Measurements from ENCODE around the gene NME9.

DNA sequence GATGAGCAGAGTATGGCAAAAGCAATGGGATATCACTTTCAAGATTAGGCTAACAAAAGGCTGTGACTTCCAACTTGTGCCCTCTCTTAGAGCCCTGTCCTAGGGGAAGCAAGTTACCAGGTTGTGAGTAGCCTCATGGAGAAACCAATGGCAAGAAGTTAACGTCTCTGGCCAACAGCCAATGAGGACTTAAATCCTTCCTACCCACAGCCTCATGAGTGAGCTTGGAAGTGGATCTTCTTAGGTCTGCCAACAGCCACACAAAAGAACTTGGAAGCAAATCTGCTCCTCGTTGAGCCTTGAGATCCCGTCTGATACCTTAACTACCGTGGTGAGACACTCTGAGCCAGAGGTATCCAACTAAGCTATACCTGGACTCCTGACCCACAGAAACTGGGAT, 5.7 kb downstream of the NME9 start:
- TF ChIP-seq, protein P1, sequence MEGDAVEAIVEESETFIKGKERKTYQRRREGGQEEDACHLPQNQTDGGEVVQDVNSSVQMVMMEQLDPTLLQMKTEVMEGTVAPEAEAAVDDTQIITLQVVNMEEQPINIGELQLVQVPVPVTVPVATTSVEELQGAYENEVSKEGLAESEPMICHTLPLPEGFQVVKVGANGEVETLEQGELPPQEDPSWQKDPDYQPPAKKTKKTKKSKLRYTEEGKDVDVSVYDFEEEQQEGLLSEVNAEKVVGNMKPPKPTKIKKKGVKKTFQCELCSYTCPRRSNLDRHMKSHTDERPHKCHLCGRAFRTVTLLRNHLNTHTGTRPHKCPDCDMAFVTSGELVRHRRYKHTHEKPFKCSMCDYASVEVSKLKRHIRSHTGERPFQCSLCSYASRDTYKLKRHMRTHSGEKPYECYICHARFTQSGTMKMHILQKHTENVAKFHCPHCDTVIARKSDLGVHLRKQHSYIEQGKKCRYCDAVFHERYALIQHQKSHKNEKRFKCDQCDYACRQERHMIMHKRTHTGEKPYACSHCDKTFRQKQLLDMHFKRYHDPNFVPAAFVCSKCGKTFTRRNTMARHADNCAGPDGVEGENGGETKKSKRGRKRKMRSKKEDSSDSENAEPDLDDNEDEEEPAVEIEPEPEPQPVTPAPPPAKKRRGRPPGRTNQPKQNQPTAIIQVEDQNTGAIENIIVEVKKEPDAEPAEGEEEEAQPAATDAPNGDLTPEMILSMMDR (IDR thresholded peaks at IDR 0.05), result no peak
- TF ChIP-seq POLR2A (IDR thresholded peaks at IDR 0.05) (no peak), EP300 (IDR thresholded peaks at IDR 0.05) (no peak), POLR2AphosphoS5 (IDR thresholded peaks at IDR 0.05) (no peak)

Data from suprapubic skin (tissue), 4 donors.